Neural progenitor cell (in vitro differentiated cells): ENCODE measurements around the gene HSPBAP1. TPM values are rescaled to one million over a fixed set of nuclear protein-coding genes. Genes with fewer than 3 reads are reported as not detected.

ENCODE experiments used
- DNase-seq: peaks from one replicate; pipeline ENCODE4 v3.0.0-alpha.2; 2016; ENCODE audit warnings: low spot score
- H2AFZ ChIP-seq: fragments of 200-600 bp; sonication (generic); replicated peaks from 2 replicates; pipeline ENCODE4 v1.6.1; 2016; ENCODE audit warnings: antibody characterized with exemption
- H3F3A ChIP-seq: fragments of 200-600 bp; sonication (generic); 2 replicates; pipeline ENCODE4 v1.6.1; 2016; ENCODE audit warnings: antibody characterized with exemption, low read depth
- H3K27ac ChIP-seq: fragments of 200-600 bp; sonication (generic); 2 replicates; pipeline ENCODE4 v1.5.1; 2016; ENCODE audit warnings: mild to moderate bottlenecking
- H3K27me3 ChIP-seq: fragments of 200-600 bp; sonication (generic); 2 replicates; pipeline ENCODE4 v1.6.1; 2016; ENCODE audit warnings: mild to moderate bottlenecking, moderate library complexity
- H3K36me3 ChIP-seq: fragments of 200-600 bp; sonication (generic); 2 replicates; pipeline ENCODE4 v1.5.1; 2016
- H3K4me1 ChIP-seq: fragments of 200-600 bp; sonication (generic); 2 replicates; pipeline ENCODE4 v1.6.1; 2016; ENCODE audit warnings: mixed run types
- H3K4me2 ChIP-seq: fragments of 200-600 bp; sonication (generic); 2 replicates; pipeline ENCODE4 v1.6.1; 2016
- H3K4me3 ChIP-seq: fragments of 200-600 bp; sonication (generic); 2 replicates; pipeline ENCODE4 v1.5.1; 2016
- H3K79me2 ChIP-seq: fragments of 200-600 bp; sonication (generic); 2 replicates; pipeline ENCODE4 v1.6.1; 2016; ENCODE audit warnings: low read depth
- H3K9ac ChIP-seq: fragments of 200-600 bp; sonication (generic); 2 replicates; pipeline ENCODE4 v1.6.1; 2016
- H3K9me3 ChIP-seq: fragments of 200-600 bp; sonication (generic); 2 replicates; pipeline ENCODE4 v1.5.1; 2016; ENCODE audit warnings: low read depth
- H4K20me1 ChIP-seq: fragments of 200-600 bp; sonication (generic); 2 replicates; pipeline ENCODE4 v1.6.1; 2016; ENCODE audit warnings: low read depth
- H3K27ac Mint-ChIP-seq: 3 replicates; pipeline ENCODE4 v1.8.0; 2021; ENCODE audit warnings: mixed read lengths
- H3K27me3 Mint-ChIP-seq: 2 replicates; pipeline ENCODE4 v1.8.0; 2022; ENCODE audit warnings: low read depth, mild to moderate bottlenecking, inconsistent platforms, moderate library complexity, mixed read lengths; ENCODE audit not compliant: insufficient read depth
- H3K36me3 Mint-ChIP-seq: 3 replicates; pipeline ENCODE4 v1.8.0; 2021; ENCODE audit warnings: mixed read lengths
- H3K4me1 Mint-ChIP-seq: 3 replicates; pipeline ENCODE4 v1.8.0; 2021; ENCODE audit warnings: mixed read lengths
- H3K4me3 Mint-ChIP-seq: 3 replicates; pipeline ENCODE4 v1.8.0; 2021; ENCODE audit warnings: mild to moderate bottlenecking, moderate library complexity, mixed read lengths
- H3K9me3 Mint-ChIP-seq: 3 replicates; pipeline ENCODE4 v1.8.0; 2020; ENCODE audit warnings: mixed read lengths
- EZH2 ChIP-seq: fragments of 200-600 bp; sonication (generic); IDR thresholded peaks from 2 replicates; pipeline ENCODE4 v1.6.1; 2017; ENCODE audit warnings: antibody characterized with exemption, mild to moderate bottlenecking, moderate library complexity
- EZH2phosphoT487 ChIP-seq: fragments of 200-600 bp; sonication (generic); IDR thresholded peaks from 2 replicates; pipeline ENCODE4 v1.6.1; 2017; ENCODE audit warnings: antibody characterized with exemption
- total RNA-seq: library from RNA; depleted of rRNA; stranded (reverse); fragments of >200 nt; gene quantifications from 2 replicates; pipeline ENCODE4 v1.2.3, GENCODE V29; 2015; ENCODE audit warnings: low replicate concordance
- TF ChIP-seq, protein P1 (sequence below): fragments of 200-600 bp; sonication (generic); IDR thresholded peaks from 2 replicates; pipeline ENCODE4 v1.5.1; 2017; ENCODE audit warnings: antibody characterized with exemption, mild to moderate bottlenecking

Gene HSPBAP1
- total RNA-seq, 1 donor from 2014 or later = 15.0 TPM

GRCh38 chr3:122789585-122790273, 3.9 kb downstream of the HSPBAP1 start:
- Histone ChIP-seq H3F3A (peaks cover 16% of the 10 kb centered on the region), H3K4me1 (peaks cover 7% of the 10 kb centered on the region), H3K9me3 (no peaks in the 10 kb centered on the region), H3K36me3 (no peaks in the 10 kb centered on the region), H3K4me3 (no peak overlapping the region), H3K27me3 (no peaks in the 10 kb centered on the region), H3K4me2 (no peak overlapping the region), H2AFZ (no peak overlapping the region), H3K9ac (no peak overlapping the region), H4K20me1 (no peaks in the 10 kb centered on the region), H3K79me2 (peaks cover 38% of the 10 kb centered on the region), H3K27ac (no peak overlapping the region)
- Mint-ChIP-seq H3K4me3 (no peak overlapping the region), H3K9me3 (no peaks in the 10 kb centered on the region), H3K36me3 (no peaks in the 10 kb centered on the region), H3K27ac (no peak overlapping the region), H3K4me1 (peaks cover 17% of the 10 kb centered on the region), H3K27me3 (no peaks in the 10 kb centered on the region)
- no peak for TF ChIP-seq EZH2
- TF ChIP-seq EZH2phosphoT487 = no peak
- TF ChIP-seq, protein P1, sequence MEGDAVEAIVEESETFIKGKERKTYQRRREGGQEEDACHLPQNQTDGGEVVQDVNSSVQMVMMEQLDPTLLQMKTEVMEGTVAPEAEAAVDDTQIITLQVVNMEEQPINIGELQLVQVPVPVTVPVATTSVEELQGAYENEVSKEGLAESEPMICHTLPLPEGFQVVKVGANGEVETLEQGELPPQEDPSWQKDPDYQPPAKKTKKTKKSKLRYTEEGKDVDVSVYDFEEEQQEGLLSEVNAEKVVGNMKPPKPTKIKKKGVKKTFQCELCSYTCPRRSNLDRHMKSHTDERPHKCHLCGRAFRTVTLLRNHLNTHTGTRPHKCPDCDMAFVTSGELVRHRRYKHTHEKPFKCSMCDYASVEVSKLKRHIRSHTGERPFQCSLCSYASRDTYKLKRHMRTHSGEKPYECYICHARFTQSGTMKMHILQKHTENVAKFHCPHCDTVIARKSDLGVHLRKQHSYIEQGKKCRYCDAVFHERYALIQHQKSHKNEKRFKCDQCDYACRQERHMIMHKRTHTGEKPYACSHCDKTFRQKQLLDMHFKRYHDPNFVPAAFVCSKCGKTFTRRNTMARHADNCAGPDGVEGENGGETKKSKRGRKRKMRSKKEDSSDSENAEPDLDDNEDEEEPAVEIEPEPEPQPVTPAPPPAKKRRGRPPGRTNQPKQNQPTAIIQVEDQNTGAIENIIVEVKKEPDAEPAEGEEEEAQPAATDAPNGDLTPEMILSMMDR = no peak
- no peak for DNase-seq

DNA sequence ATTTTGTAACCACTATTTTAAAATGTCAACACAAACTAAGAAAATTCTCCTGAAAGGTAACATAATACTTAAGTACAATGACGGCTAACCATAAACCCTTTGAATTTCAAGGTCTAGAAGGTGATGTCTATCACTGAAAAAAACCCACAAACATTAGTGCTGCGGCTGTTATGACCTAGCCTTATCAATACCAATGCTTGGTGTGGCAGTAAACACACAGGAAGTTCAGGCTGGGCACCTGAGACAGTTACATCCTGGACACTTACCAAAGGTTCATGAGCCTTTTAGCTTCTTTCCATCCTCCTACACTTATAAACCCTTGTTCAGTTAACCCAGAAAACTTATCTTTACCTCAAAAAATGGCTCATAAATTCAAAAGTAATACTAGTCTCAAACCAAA, 5.8 kb downstream of the HSPBAP1 start:
- Histone ChIP-seq H3K79me2 (peaks cover 32% of the 10 kb centered on the region), H3K9ac (no peak overlapping the region), H3K4me3 (no peak overlapping the region), H2AFZ (no peak overlapping the region), H3K9me3 (no peaks in the 10 kb centered on the region), H3K27me3 (no peaks in the 10 kb centered on the region), H3F3A (no peaks in the 10 kb centered on the region), H4K20me1 (no peaks in the 10 kb centered on the region), H3K4me2 (no peak overlapping the region), H3K4me1 (peaks cover under 1% of the 10 kb centered on the region), H3K36me3 (no peaks in the 10 kb centered on the region), H3K27ac (no peak overlapping the region)
- Mint-ChIP-seq H3K27me3 (no peaks in the 10 kb centered on the region), H3K36me3 (peaks cover 2% of the 10 kb centered on the region), H3K4me1 (peaks cover 4% of the 10 kb centered on the region), H3K4me3 (no peak overlapping the region), H3K9me3 (no peaks in the 10 kb centered on the region), H3K27ac (no peak overlapping the region)
- no peak for DNase-seq
- TF ChIP-seq, protein P1 = no peak
- TF ChIP-seq EZH2phosphoT487 (no peak), EZH2 (no peak)

GRCh38 chr3:122786066-122786465, 7.6 kb downstream of the HSPBAP1 start:
- Mint-ChIP-seq H3K27ac (no peak overlapping the region), H3K36me3 (peaks cover 8% of the 10 kb centered on the region), H3K9me3 (peaks cover 6% of the 10 kb centered on the region), H3K4me3 (no peak overlapping the region), H3K4me1 (no peaks in the 10 kb centered on the region), H3K27me3 (no peaks in the 10 kb centered on the region)
- Histone ChIP-seq H3K4me3 (no peak overlapping the region), H3K4me1 (no peaks in the 10 kb centered on the region), H3K9me3 (no peaks in the 10 kb centered on the region), H3K9ac (no peak overlapping the region), H3K27me3 (no peaks in the 10 kb centered on the region), H3K4me2 (no peak overlapping the region), H3K36me3 (peaks cover 6% of the 10 kb centered on the region), H3F3A (no peaks in the 10 kb centered on the region), H3K27ac (no peak overlapping the region), H3K79me2 (peaks cover 18% of the 10 kb centered on the region), H4K20me1 (no peaks in the 10 kb centered on the region), H2AFZ (no peak overlapping the region)
- no peak for DNase-seq
- no peak for TF ChIP-seq EZH2
- TF ChIP-seq, protein P1 = no peak
- no peak for TF ChIP-seq EZH2phosphoT487
